SU-DHL-6 (cell line): ENCODE data around the gene CTBP1.

ENCODE experiments used
- H2AFZ ChIP-seq: fragments of 200-600 bp; sonication (generic); 2 replicates; pipeline ENCODE4 v1.6.1; 2014; ENCODE audit warnings: low read depth, mild to moderate bottlenecking, moderate library complexity, mixed read lengths, antibody characterized with exemption, low read length; ENCODE audit not compliant: severe bottlenecking
- H3F3A ChIP-seq: fragments of 200-600 bp; shearing (Covaris generic); 2 replicates; pipeline ENCODE4 v1.6.0; 2016; ENCODE audit warnings: antibody characterized with exemption, mild to moderate bottlenecking; ENCODE audit not compliant: insufficient read depth
- H3K27ac ChIP-seq: fragments of 200-600 bp; sonication (generic); 2 replicates; pipeline ENCODE4 v1.5.1; 2016; ENCODE audit warnings: low read depth, mild to moderate bottlenecking, low read length, moderate library complexity, mixed read lengths
- H3K27me3 ChIP-seq: fragments of 200-600 bp; sonication (generic), shearing (Covaris generic); 2 replicates; pipeline ENCODE4 v1.6.0; 2014; ENCODE audit warnings: mild to moderate bottlenecking, low read length
- H3K36me3 ChIP-seq: fragments of 200-600 bp; sonication (generic); 2 replicates; pipeline ENCODE4 v1.6.1; 2014; ENCODE audit warnings: mild to moderate bottlenecking, low read length, mixed read lengths
- H3K4me2 ChIP-seq: fragments of 300-600, 200-600 bp; shearing (Covaris generic), sonication (generic); 2 replicates; pipeline ENCODE4 v1.6.0; 2014; ENCODE audit warnings: low read length, low read depth, mild to moderate bottlenecking; ENCODE audit not compliant: poor library complexity, severe bottlenecking
- H3K4me3 ChIP-seq: fragments of 200-600 bp; sonication (generic); 2 replicates; pipeline ENCODE4 v1.5.1; 2014; ENCODE audit warnings: antibody characterized with exemption, low read length, mild to moderate bottlenecking, mixed read lengths; ENCODE audit not compliant: insufficient read depth, poor library complexity, severe bottlenecking
- H3K79me2 ChIP-seq: fragments of 200-600 bp; sonication (generic); 2 replicates; pipeline ENCODE4 v1.6.1; 2014; ENCODE audit warnings: mild to moderate bottlenecking, low read length, moderate library complexity; ENCODE audit not compliant: insufficient read depth
- H3K9ac ChIP-seq: fragments of 200-600 bp; sonication (generic); 2 replicates; pipeline ENCODE4 v1.7.0; 2014; ENCODE audit warnings: mild to moderate bottlenecking, low read length
- H3K9me2 ChIP-seq: fragments of 200-600 bp; sonication (generic); replicated peaks from 2 replicates; pipeline ENCODE4 v1.6.1; 2014; ENCODE audit warnings: low read length; ENCODE audit not compliant: insufficient read depth
- H3K9me3 ChIP-seq: fragments of 200-600 bp; sonication (generic); 2 replicates; pipeline ENCODE4 v1.6.1; 2014; ENCODE audit warnings: low read length, mixed read lengths; ENCODE audit not compliant: insufficient read depth
- H4K20me1 ChIP-seq: fragments of 200-600 bp; sonication (generic); 2 replicates; pipeline ENCODE4 v1.6.1; 2014; ENCODE audit warnings: low read depth, mild to moderate bottlenecking, antibody characterized with exemption, low read length, moderate library complexity, mixed read lengths
- EZH2phosphoT487 ChIP-seq: fragments of 200-600 bp; sonication (generic), shearing (Covaris generic); conservative IDR thresholded peaks from 2 replicates; pipeline ENCODE4 v1.6.1; 2018; ENCODE audit warnings: mild to moderate bottlenecking, antibody characterized with exemption, low read length, moderate library complexity, mixed read lengths
- TF ChIP-seq, protein P1 (sequence below): fragments of 200-600 bp; sonication (generic); IDR thresholded peaks from one replicate; pipeline ENCODE4 v1.5.1; 2017; ENCODE audit warnings: antibody characterized with exemption, mild to moderate bottlenecking, low read length, moderate library complexity; ENCODE audit not compliant: insufficient read depth, poor library complexity, severe bottlenecking

The CTBP1 gene

DNA sequence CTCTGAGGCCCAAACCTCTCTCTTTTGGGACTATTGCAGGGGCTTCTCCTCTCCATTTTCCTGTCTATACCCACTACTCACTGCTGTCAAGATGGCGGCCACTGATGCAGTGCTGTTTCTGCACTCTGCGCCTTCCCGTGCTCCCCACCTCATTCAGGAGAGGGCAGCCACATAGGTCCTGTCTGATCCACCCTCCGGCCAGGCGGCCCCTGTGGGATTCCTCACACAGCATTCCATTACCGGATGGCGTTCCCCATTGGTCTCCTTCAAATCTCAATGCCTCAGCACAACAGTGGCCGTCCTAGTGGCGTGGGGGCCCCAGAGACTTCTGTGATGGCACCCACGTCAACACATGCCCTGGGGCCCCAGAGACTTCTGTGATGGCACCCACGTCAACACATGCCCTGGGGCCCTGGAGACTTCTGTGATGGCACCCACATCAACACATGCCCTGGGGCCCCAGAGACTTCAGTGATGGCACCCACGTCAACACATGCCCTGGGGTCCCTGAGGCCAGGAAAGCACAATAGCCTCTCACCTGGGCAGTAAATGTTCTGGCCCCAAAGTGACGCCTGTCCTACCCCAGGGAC lies 83.9 kb downstream of the CTBP1 start:
- H3K4me3 ChIP-seq = no peak overlapping the region
- H3K9ac ChIP-seq = no peak overlapping the region
- H2AFZ ChIP-seq = no peak overlapping the region
- no peaks in the 10 kb centered on the region; the same call in 1 of the 2 replicates for H3K36me3 ChIP-seq
- H3K27ac ChIP-seq = no peak overlapping the region
- TF ChIP-seq EZH2phosphoT487 = no peak
- TF ChIP-seq, protein P1, sequence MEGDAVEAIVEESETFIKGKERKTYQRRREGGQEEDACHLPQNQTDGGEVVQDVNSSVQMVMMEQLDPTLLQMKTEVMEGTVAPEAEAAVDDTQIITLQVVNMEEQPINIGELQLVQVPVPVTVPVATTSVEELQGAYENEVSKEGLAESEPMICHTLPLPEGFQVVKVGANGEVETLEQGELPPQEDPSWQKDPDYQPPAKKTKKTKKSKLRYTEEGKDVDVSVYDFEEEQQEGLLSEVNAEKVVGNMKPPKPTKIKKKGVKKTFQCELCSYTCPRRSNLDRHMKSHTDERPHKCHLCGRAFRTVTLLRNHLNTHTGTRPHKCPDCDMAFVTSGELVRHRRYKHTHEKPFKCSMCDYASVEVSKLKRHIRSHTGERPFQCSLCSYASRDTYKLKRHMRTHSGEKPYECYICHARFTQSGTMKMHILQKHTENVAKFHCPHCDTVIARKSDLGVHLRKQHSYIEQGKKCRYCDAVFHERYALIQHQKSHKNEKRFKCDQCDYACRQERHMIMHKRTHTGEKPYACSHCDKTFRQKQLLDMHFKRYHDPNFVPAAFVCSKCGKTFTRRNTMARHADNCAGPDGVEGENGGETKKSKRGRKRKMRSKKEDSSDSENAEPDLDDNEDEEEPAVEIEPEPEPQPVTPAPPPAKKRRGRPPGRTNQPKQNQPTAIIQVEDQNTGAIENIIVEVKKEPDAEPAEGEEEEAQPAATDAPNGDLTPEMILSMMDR = no peak
- H3K4me2 ChIP-seq = no peak overlapping the region
- no peaks in the 10 kb centered on the region for H3K9me2 ChIP-seq
- no peaks in the 10 kb centered on the region for H3F3A ChIP-seq
- H3K79me2 ChIP-seq = no peaks in the 10 kb centered on the region
- no peaks in the 10 kb centered on the region for H4K20me1 ChIP-seq
- H3K27me3 ChIP-seq = no peaks in the 10 kb centered on the region
- H3K9me3 ChIP-seq = no peaks in the 10 kb centered on the region

DNA sequence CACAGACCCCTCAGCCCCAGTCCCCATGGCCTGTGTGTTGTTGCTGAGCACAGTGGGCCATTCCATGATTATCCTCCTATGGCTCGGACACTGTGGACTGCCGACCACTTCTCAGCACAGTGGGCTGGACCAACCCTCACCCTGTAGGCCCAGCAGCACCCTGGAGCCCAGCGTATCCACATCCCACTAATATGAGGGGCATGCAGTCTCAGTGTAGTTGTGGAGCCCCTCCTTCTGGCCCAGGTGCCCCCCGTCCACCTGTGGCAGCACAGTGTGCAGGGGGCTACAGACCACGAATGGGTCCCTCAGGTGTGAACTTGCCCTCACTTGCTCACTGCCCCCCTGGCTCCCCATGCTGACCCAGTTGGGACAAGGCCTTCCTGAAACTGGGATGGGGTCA lies 84.5 kb downstream of the CTBP1 start:
- H2AFZ ChIP-seq = no peak overlapping the region

DNA sequence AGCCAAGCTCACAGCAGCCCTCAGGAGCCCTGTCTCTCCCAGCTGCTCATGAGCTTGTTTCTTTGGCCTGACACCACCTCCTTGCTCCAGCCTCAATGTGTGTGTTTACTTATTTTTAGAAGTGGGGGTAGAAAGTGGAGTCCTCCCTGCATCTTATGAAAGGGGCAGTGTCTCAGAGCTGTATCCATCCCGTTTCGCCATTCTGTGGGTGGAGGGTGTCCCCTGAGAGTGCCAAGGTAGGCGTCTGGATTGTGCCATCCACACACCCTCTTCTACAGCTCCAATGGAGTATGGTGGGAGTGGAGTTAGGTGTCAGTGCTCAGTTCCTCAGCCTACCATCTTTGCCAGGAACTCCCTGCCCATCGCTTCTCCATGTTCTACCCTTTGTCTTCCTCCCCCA lies 84.9 kb downstream of the CTBP1 start:
- H3K9me2 ChIP-seq = no peaks in the 10 kb centered on the region
- H2AFZ ChIP-seq = no peak overlapping the region
- H3K79me2 ChIP-seq = no peaks in the 10 kb centered on the region
- H4K20me1 ChIP-seq = no peaks in the 10 kb centered on the region
- TF ChIP-seq EZH2phosphoT487 = no peak
- TF ChIP-seq, protein P1 = no peak
- H3K9me3 ChIP-seq = no peaks in the 10 kb centered on the region
- H3K4me3 ChIP-seq = no peak overlapping the region
- no peak overlapping the region for H3K9ac ChIP-seq
- no peaks in the 10 kb centered on the region; the same call in 1 of the 2 replicates for H3K36me3 ChIP-seq
- no peaks in the 10 kb centered on the region for H3K27me3 ChIP-seq
- H3K27ac ChIP-seq = no peak overlapping the region
- H3F3A ChIP-seq = no peaks in the 10 kb centered on the region
- H3K4me2 ChIP-seq = no peak overlapping the region

More for the DNA sequence above, 84.5 kb downstream of the CTBP1 start:
- Histone ChIP-seq H3K27ac (no peak overlapping the region), H3K9ac (no peak overlapping the region), H3K4me3 (no peak overlapping the region), H3K9me3 (no peaks in the 10 kb centered on the region), H3K27me3 (no peaks in the 10 kb centered on the region), H3K36me3 (no peaks in the 10 kb centered on the region; the same call in 1 of the 2 replicates), H3K9me2 (no peaks in the 10 kb centered on the region), H3F3A (no peaks in the 10 kb centered on the region), H3K79me2 (no peaks in the 10 kb centered on the region), H3K4me2 (no peak overlapping the region), H4K20me1 (no peaks in the 10 kb centered on the region)
- TF ChIP-seq, protein P1 = no peak
- TF ChIP-seq EZH2phosphoT487 = no peak
